GM21447 (cell line): ENCODE measurements around the gene NADSYN1.

Experiments used
- ATAC-seq: cut with Tn5 transposase; IDR thresholded peaks from one replicate; pipeline ENCODE4 v1.9.1; 2021; ENCODE audit not compliant: unreplicated experiment

NADSYN1 gene

GRCh38 chr11:71542879-71543777, 90.1 kb downstream of the NADSYN1 start:
- ATAC-seq = no peak

- ATAC-seq = no peak
These were observed 90.9 kb downstream of the NADSYN1 start for GRCh38 chr11:71543866-71544265.

- ATAC-seq = no peak
These were observed 91.7 kb downstream of the NADSYN1 start for GRCh38 chr11:71544525-71545214.

GRCh38 chr11:71545405-71545966, 92.5 kb downstream of the NADSYN1 start:
- ATAC-seq = no peak

- no peak for ATAC-seq
These were observed 95.1 kb downstream of the NADSYN1 start, which contains the start of gene KRTAP5-9 for GRCh38 chr11:71548120-71548519. Gene KRTAP5-9 (plus strand): TSS chr11:71548420. CDS start chr11:71548658, 238 bp downstream.

- no peak for ATAC-seq
These were observed 95.7 kb downstream of the NADSYN1 start for GRCh38 chr11:71548716-71549151.
